HG03342 (cell line): ENCODE data around the gene TNNC1.

Experiments
- ATAC-seq: cut with Tn5 transposase; IDR thresholded peaks from one replicate; pipeline ENCODE4 v1.9.1; 2021; ENCODE audit warnings: mild to moderate bottlenecking, moderate library complexity; ENCODE audit not compliant: unreplicated experiment

Gene TNNC1

DNA sequence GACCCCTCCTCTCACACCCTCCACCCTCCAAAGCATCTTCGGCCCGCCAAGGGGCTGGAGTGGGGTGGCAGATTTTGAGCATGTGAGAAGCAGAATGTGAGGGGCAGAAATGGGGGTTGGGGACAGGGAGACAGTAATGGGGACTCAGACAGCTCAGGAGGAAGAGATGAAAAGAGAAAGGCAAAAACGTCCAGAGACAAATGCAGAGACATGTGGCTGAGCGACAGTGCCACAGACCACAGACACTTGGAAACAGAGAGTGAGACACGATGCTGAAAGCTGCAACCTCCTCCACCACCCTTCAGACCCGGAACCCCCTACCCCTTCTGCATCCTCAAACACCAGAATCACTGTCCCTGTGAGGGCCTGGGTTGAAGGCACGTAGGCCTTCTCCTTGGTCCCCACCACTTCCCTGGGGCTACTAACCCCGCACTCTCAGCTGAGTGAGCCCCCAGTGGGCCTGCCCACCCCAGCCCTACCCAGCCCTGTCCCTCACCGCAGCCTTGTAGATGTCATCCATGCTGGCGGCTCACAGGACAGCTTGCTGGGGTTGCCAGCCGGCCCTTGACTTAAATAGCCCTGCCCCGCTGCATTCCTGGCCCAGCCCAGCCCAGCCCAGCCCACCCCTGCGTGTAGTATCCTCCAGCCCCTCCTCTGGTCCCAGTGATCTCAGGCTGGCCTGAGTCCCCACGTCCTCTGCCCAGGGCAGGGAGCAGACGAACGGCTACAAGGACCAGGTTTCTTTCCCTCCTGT, at the start of gene TNNC1:
Gene TNNC1, minus strand, starts transcription at position 546 of the 754 bp plus-strand sequence. Its CDS starts 26 bp downstream, at position 520.
- ATAC-seq = no peak

DNA sequence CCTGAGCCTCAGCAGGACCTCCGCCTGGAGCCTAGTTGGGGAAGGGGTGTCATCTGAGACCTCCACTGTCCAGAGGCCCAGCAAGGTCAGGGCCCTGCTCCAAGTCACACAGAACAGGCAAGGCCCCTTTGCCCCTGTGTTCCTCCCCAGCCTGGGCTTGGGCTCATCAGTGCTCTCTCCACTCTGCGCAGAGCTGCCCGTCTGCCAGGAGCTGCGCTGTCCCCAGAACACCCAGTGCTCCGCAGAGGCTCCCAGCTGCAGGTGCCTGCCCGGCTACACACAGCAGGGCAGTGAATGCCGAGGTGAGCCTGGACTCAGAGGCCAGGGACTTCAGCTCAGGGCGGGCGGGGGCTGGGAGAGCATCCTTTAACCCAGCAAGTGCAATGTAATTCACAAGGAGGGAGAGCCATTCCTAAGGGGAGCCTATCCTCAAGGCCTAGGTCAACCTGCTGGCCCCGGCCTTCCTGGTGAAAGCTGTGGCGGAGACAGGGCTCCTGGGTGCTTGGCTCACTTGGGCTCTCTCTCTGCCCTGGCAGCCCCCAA, 49.0 kb upstream of the TNNC1 start:
- ATAC-seq = no peak

DNA sequence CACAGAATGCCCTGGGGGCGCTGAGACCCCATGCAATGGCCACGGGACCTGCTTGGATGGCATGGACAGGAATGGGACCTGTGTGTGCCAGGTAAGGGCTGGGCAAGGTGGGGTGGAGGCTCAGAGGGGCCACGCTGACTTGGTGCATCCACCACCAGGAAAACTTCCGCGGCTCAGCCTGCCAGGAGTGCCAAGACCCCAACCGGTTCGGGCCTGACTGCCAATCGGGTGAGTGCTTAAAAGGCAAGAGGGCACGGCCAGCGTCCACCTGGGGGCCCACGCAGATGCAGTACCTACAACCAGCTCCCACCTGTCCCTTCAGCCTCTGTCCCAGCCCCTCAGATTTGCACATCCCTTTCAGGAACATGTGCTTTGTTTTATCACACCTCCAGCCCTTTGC, 48.2 kb upstream of the TNNC1 start:
- ATAC-seq = no peak

DNA sequence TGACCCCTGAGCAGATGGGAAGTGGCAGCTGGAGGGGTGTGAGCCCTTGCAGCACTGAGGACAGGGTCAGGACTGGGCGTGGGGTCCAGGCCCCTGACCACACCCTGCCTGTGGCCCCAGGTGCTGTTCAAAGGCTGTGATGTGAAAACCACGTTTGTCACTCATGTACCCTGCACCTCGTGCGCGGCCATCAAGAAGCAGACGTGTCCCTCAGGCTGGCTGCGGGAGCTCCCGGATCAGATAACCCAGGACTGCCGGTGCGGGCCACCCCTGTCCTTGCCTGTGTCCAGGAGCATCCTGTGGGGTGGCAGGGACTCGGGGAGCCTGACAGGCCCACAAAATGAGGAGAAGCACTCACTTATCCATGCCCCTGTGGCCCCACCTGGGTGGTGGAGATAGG, 47.2 kb upstream of the TNNC1 start:
- ATAC-seq = no peak

DNA sequence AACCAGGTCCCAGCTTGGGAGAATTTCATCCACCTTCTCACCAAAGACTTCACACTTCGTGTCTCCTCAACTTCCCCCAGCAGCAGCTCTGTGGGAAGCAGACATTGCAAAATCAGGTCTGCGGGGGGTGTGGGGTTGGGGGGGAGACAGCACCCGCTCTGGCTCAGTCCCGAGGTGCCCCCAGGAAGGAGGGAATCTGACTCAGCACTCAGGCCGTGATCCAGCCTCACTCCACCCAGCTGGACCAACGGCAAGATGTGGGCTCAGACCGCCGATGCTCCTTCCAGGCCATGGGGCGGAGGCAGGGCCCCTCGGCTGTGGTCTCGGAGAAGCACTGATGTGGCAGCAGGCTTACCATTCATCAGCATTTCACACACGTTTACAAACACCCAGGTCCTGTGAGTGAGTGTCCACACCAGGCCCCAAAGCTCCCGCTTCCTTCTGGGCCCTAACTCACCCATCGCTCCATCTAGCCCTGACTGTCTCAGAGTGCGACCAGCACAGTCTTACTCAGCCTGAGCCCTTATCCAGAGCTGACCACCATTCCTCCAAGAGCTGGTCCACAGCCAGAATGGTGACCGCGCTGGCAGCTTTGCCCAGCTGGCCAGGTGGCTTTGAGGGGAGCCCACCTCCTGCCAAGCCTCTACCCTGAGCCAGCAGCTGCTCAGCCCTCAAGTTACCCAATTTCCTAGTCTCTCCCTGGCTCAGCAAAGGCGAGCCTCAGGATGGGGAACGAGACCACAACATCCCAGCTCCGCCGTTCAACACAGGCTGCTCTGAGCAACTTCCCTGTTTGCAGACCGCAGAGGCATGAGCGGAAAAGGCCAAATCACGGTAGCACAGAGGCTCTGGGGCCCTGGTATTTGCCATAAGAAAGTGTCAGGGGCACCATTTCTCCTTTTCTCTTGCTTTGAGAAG, 44.6 kb upstream of the TNNC1 start:
- ATAC-seq = no peak

DNA sequence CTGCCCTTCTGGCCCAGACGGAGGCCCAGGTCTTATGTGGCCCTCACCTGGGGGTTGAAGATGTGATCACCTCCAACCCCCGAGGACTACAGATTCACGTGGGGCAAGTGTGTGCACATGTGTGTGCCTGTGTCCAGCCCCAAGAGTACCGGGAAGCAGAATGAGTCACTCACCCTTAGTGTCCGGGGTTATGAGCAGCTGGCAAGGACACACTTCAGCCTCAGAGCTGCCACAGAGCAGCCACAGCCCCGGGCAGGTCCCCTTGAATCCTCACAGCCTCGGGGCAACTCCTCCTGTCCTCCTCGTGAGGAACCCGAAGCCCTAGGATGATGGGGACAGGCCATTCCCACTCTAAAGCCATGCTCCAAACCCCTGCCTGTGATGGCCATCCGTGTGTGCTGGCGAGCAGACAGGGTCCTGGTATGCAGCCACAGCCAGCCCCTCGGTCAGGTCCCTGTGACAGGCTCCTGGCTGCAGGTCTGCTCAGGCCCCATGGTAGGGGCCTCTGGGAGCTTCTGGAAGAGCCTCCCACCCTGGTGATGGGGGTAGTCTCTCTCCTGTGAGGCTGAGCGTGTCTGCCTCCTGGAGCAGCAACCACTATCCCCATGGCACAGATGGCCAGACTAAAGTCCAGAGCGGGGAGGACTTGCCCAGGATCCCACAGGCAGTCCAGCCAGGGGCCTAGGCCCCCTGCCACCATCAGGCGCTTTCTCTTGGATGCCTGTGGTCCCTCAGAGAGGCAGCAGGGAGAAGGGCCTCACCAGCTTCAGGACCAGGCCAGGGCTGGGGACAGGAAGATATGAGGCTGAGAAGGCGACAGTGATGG, 42.1 kb upstream of the TNNC1 start:
- no peak for ATAC-seq

DNA sequence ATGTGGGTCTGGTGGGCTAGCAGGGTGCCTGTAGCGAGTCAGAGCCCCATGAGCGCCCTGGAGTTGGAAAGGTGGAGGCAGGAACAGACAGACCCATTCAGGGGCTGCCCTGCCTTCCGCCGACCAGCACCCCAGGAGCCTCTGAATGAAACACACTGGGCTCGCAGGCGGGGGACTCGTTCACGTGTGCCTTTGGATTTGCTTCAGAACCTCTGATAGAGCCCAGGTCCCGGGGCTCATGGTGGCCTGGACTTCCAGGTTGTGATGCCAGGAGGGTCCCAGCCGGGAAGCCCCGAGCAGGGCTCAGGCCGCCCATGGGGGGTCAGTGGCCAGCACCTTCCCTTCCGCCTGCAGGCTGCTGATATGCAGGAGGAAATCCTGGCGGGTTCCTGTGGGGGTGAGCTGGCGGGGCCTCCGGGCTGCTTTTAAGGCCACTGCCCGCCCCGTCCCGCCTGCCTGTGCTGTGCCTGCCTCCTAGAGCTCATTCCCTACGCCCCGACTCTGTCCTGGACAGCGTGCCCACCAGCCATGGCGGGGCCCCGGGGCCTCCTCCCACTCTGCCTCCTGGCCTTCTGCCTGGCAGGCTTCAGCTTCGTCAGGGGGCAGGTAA, 41.1 kb upstream of the TNNC1 start, which contains the start of gene STAB1:
Gene STAB1, plus strand, starts transcription at position 453 of the 610 bp plus-strand sequence. Its CDS starts 76 bp downstream, at position 529.
- no peak for ATAC-seq

DNA sequence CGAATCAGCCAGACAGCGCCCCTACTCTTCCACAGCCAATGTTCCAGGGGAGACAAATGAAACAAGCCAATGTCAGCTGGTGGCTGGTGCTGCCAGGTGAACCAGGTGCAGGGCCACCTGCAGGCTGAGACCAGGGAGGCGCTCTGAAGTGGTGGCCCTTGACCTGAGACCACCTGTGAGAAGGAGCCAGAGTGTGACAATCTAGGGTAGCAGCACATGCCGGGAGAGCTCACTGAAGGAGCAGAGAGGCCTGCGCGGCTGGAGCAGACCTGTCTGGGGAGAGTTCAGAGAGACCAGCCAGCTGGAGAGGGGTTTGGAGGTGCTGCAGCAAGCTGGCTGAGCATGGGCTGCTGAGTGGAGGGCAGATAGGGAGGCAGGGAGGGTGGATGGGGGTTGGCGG, 40.6 kb upstream of the TNNC1 start:
- no peak for ATAC-seq

DNA sequence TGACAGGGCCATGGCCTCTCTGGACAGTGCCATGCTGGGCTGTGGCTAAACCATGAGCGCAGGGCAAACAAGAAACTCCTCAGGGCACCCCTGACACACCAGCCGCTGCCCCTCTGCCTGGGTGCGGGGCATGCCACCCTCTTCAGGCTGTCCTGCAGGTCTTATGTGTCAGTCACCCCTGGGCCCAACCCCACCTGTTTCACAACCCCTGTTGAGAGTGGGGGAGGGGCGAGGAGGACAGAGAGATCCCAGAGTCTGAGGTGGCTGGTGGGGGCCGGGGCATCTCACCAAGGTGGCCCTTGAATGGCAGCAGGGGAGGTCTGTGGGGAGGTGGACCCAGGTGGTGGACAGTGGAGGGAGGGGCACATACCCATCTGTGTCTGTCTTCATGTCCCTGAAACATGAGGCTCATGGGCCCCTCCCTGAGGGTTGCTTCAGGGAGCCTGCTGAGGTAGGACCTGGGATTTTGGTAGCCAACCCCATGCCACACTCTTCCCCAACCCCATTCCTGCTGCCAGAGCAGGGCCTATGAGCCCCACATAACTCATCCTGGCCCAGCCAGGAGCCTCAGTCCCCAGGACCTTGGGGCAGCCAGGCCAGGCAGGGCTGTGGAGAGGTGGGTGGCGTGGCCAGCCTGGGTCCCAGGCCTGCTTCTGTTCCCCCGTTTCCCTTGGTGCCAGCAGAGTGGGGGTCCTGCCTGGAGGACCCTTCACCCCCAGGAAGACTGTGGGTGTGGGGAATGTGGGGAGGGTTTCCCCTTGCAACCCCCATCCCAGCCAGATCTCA, 39.6 kb upstream of the TNNC1 start:
- ATAC-seq = no peak

DNA sequence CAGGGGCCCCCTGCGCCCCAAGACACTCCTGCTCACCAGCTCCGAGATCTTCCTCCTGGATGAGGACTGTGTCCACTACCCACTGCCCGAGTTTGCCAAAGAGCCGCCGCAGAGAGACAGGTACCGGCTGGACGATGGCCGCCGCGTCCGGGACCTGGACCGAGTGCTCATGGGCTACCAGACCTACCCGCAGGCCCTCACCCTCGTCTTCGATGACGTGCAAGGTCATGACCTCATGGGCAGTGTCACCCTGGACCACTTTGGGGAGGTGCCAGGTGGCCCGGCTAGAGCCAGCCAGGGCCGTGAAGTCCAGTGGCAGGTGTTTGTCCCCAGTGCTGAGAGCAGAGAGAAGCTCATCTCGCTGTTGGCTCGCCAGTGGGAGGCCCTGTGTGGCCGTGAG, 38.2 kb upstream of the TNNC1 start:
- no peak for ATAC-seq

DNA sequence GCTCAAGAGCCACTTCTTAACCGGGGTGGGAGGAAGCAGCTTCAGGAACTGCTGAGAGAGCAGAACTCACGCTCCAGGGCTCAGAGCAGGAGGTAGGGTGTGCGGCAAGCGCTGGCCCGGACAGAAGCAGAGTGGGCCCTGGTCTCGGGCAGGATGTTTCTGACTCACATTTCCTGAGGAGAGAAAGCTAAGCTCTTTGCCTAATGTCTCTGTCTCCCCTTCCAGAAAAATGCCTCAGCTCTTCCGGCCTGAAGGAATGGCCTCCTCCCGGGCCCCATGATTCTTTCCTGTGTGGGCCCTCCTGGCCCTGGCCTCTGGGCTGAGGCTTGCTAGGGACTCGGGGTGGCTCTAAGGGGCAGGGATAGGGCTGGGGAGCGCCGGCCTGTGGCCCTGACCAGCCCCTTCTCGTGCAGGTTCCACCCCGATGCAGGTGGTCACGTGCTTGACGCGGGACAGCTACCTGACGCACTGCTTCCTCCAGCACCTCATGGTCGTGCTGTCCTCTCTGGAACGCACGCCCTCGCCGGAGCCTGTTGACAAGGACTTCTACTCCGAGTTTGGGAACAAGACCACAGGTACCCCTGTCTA, 37.2 kb upstream of the TNNC1 start:
- no peak for ATAC-seq

DNA sequence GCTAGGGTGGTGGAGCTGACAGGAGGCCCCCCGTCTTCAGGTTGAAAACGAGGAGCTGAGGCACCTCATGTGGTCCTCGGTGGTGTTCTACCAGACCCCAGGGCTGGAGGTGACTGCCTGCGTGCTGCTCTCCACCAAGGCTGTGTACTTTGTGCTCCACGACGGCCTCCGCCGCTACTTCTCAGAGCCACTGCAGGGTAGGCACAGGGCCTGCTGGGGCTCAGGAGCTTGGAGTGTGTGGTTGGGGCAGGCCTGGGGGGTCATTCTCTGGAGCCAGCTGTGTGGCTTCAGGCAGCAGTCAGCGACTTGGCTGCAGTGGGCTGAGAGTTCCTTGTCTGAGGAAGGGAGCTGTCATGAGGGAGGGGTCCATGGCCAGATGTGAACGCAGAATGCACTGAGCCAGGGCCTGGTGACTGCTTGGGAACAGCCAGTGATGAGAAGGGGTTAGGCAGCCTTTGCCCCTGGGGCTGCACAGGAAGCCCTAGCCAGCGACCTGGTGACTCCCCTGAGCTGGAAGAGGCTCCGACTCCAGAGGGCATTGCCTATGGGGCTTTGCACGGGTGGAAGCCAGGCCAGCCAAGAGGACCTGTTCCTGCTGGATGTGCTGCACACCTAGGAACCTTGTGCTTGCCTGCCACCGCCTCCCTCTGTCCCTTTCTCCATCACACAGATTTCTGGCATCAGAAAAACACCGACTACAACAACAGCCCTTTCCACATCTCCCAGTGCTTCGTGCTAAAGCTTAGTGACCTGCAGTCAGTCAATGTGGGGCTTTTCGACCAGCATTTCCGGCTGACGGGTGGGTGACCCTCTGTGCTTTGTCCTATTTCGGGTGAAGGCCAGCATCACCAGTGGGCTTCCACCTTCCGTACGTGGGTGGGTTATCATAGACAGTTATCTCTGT, 36.4 kb upstream of the TNNC1 start:
- no peak for ATAC-seq

DNA sequence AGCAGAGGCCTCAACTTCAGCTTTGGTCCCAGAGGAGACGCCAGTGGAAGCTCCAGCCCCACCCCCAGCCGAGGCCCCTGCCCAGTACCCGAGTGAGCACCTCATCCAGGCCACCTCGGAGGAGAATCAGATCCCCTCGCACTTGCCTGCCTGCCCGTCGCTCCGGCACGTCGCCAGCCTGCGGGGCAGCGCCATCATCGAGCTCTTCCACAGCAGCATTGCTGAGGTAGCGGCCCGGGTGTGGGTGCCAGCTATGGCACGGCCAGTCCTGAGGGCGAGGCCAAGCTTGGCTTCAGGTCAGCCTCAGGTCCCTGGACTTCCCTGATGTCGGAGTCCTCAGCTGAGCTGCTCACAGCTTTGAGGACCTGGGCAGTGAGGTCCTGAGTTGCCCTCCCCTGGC, 35.6 kb upstream of the TNNC1 start:
- no peak for ATAC-seq

DNA sequence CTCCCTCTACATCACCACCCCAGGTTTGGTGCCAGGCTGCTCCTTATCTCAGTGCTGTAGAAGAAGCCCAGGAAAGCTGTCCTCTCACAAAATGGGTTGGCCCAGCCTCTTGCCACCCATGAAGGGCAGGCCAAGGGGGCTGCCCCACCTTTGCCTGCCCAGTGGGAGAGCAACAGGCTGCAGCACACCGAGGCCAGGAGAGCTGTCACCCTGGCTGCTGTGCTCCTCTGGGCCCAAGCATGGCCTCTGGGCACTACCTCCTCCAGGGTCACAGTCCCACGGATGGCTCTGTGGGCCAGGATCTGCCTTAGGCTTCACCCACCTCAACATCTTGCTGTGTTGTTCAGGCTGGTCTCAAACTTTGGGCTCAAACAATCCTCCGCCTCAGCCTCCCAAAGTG, 34.9 kb upstream of the TNNC1 start:
- no peak for ATAC-seq

DNA sequence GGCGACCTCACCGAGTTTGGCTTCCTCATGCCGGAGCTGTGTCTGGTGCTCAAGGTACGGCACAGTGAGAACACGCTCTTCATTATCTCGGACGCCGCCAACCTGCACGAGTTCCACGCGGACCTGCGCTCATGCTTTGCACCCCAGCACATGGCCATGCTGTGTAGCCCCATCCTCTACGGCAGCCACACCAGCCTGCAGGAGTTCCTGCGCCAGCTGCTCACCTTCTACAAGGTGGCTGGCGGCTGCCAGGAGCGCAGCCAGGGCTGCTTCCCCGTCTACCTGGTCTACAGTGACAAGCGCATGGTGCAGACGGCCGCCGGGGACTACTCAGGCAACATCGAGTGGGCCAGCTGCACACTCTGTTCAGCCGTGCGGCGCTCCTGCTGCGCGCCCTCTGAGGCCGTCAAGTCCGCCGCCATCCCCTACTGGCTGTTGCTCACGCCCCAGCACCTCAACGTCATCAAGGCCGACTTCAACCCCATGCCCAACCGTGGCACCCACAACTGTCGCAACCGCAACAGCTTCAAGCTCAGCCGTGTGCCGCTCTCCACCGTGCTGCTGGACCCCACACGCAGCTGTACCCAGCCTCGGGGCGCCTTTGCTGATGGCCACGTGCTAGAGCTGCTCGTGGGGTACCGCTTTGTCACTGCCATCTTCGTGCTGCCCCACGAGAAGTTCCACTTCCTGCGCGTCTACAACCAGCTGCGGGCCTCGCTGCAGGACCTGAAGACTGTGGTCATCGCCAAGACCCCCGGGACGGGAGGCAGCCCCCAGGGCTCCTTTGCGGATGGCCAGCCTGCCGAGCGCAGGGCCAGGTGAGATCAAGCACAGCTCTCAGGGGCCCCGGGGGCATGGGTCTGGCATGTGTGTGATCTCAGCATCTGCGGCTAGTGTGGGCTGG, 34.2 kb upstream of the TNNC1 start:
- no peak for ATAC-seq

DNA sequence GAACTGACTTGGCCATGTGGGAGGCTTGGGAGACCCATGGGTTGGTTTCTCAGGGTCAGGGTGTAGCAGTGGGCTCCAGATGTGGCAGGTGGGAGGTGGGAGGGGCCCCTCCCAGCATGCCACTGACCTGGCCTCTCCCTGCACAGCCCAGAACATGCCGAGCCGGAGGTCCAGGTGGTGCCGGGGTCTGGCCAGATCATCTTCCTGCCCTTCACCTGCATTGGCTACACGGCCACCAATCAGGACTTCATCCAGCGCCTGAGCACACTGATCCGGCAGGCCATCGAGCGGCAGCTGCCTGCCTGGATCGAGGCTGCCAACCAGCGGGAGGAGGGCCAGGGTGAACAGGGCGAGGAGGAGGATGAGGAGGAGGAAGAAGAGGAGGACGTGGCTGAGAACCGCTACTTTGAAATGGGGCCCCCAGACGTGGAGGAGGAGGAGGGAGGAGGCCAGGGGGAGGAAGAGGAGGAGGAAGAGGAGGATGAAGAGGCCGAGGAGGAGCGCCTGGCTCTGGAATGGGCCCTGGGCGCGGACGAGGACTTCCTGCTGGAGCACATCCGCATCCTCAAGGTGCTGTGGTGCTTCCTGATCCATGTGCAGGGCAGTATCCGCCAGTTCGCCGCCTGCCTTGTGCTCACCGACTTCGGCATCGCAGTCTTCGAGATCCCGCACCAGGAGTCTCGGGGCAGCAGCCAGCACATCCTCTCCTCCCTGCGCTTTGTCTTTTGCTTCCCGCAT, 33.4 kb upstream of the TNNC1 start:
- ATAC-seq = no peak
